ENCODE data around the gene TSC1.

DNA sequence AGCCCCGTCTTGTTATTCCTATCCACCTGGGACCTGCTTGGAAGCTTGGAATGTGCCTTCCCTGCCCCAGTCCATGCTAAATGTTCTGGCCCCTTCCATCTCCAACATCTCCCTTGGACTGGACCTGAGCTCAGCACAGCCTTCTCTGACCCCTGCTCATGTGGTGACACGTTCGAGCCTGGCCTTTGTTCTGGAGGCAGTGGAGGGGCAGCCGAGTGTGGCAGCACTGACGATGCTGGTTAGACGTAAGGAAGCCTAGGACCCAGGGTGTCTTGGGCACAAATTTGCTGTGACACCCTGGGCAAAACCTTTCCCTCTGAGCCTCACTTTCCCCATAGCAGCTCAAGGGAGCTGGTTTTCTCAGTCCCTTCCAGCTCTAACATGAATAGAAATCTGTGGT, 61.8 kb downstream of the TSC1 start:
- no peak for TF ChIP-seq EZH2 (IDR thresholded peaks at IDR 0.05)
- TF ChIP-seq, protein P1, sequence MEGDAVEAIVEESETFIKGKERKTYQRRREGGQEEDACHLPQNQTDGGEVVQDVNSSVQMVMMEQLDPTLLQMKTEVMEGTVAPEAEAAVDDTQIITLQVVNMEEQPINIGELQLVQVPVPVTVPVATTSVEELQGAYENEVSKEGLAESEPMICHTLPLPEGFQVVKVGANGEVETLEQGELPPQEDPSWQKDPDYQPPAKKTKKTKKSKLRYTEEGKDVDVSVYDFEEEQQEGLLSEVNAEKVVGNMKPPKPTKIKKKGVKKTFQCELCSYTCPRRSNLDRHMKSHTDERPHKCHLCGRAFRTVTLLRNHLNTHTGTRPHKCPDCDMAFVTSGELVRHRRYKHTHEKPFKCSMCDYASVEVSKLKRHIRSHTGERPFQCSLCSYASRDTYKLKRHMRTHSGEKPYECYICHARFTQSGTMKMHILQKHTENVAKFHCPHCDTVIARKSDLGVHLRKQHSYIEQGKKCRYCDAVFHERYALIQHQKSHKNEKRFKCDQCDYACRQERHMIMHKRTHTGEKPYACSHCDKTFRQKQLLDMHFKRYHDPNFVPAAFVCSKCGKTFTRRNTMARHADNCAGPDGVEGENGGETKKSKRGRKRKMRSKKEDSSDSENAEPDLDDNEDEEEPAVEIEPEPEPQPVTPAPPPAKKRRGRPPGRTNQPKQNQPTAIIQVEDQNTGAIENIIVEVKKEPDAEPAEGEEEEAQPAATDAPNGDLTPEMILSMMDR (IDR thresholded peaks at IDR 0.05) = no peak

Data from neural progenitor cell (in vitro differentiated cells).